GM12873 (cell line): Measurements from ENCODE around the gene UNC45A.

Source experiments
- CTCF ChIP-seq: IDR thresholded peaks from 2 replicates; pipeline ENCODE4 v1.5.1; 2012; ENCODE audit warnings: low read depth, mild to moderate bottlenecking, moderate library complexity, low read length, control low read depth; ENCODE audit not compliant: insufficient read depth; ENCODE audit errors: missing control alignments

UNC45A gene

GRCh38 chr15:90929246-90930019, 5.7 kb upstream of the UNC45A start:
- TF ChIP-seq CTCF, result no peak

GRCh38 chr15:90930861-90931574, 4.1 kb upstream of the UNC45A start:
- TF ChIP-seq CTCF, result no peak

GRCh38 chr15:90931575-90931827, 3.6 kb upstream of the UNC45A start:
- TF ChIP-seq CTCF, result no peak

GRCh38 chr15:90931828-90932659, 3.0 kb upstream of the UNC45A start, which contains the start of gene HDDC3:
Gene HDDC3, minus strand, starts transcription at chr15:90932549. Its CDS starts 9 bp downstream, at chr15:90932540.
- TF ChIP-seq CTCF, result peak; percentile 86

GRCh38 chr15:90932660-90932991, 2.5 kb upstream of the UNC45A start:
- no peak for TF ChIP-seq CTCF

- TF ChIP-seq CTCF, result no peak
Measured at GRCh38 chr15:90933301-90933700, 1.8 kb upstream of the UNC45A start.

- TF ChIP-seq CTCF, result peak; percentile 95
Measured at GRCh38 chr15:90934256-90934948, 683 bp upstream of the UNC45A start.
